H9 (cell line): Measurements from ENCODE around the gene HSPA9. TPM values are rescaled to one million over a fixed set of nuclear protein-coding genes. Genes with fewer than 3 reads are reported as not detected.
A peak's percentile ranks its signal among the peaks of the same experiment; 100 is the strongest.

Experiments
- DNase-seq: peaks from one replicate; pipeline ENCODE4 v3.0.0-alpha.2; 2017
- H2AFZ ChIP-seq: one replicate; pipeline ENCODE4 v1.6.1; 2013; ENCODE audit warnings: mild to moderate bottlenecking, low read length, control low read depth, moderate library complexity
- H2AK5ac ChIP-seq: 2 replicates; pipeline ENCODE4 v1.6.1; 2013; ENCODE audit warnings: low read length, control low read depth, mixed read lengths; ENCODE audit not compliant: insufficient read length
- H2BK120ac ChIP-seq: one replicate; pipeline ENCODE4 v1.6.1; 2013; ENCODE audit warnings: low read depth, mild to moderate bottlenecking, low read length, control low read depth, inconsistent platforms; ENCODE audit not compliant: poor library complexity, severe bottlenecking
- H2BK12ac ChIP-seq: 2 replicates; pipeline ENCODE4 v1.6.1; 2013; ENCODE audit warnings: low read length, control low read depth, mixed read lengths, low read depth; ENCODE audit not compliant: insufficient read length
- H2BK15ac ChIP-seq: 2 replicates; pipeline ENCODE4 v1.6.1; 2013; ENCODE audit warnings: low read depth, low read length, control low read depth
- H2BK20ac ChIP-seq: one replicate; pipeline ENCODE4 v1.6.1; 2013; ENCODE audit warnings: low read depth, mild to moderate bottlenecking, low read length, control low read depth, inconsistent platforms; ENCODE audit not compliant: poor library complexity, severe bottlenecking
- H2BK5ac ChIP-seq: 2 replicates; pipeline ENCODE4 v1.6.1; 2013; ENCODE audit warnings: low read length, control low read depth, mixed read lengths; ENCODE audit not compliant: insufficient read length
- H3K14ac ChIP-seq: 2 replicates; pipeline ENCODE4 v1.6.1; 2013; ENCODE audit warnings: low read length, control low read depth; ENCODE audit not compliant: insufficient read depth
- H3K18ac ChIP-seq: 2 replicates; pipeline ENCODE4 v1.6.1; 2013; ENCODE audit warnings: low read depth, mild to moderate bottlenecking, mixed read lengths, low read length, control low read depth; ENCODE audit not compliant: insufficient read length
- H3K23ac ChIP-seq: 2 replicates; pipeline ENCODE4 v1.6.1; 2013; ENCODE audit warnings: low read length, control low read depth, mixed read lengths, low read depth; ENCODE audit not compliant: insufficient read length
- H3K23me2 ChIP-seq: 2 replicates; pipeline ENCODE4 v1.6.1; 2013; ENCODE audit warnings: low read depth, mild to moderate bottlenecking, mixed read lengths, low read length, control low read depth; ENCODE audit not compliant: insufficient read length, poor library complexity, severe bottlenecking
- H3K27ac ChIP-seq: 2 replicates; pipeline ENCODE4 v1.5.1; 2013; ENCODE audit warnings: low read length, control low read depth, mixed read lengths, low read depth; ENCODE audit not compliant: insufficient read length
- H3K27me3 ChIP-seq: 2 replicates; pipeline ENCODE4 v1.6.1; 2013; ENCODE audit warnings: low read length, control low read depth, inconsistent platforms; ENCODE audit not compliant: insufficient read depth
- H3K4ac ChIP-seq: 2 replicates; pipeline ENCODE4 v1.6.1; 2013; ENCODE audit warnings: low read depth, mild to moderate bottlenecking, control low read depth, inconsistent platforms, low read length, moderate library complexity
- H3K4me1 ChIP-seq: 2 replicates; pipeline ENCODE4 v1.6.1; 2013; ENCODE audit warnings: low read length, control low read depth, inconsistent platforms; ENCODE audit not compliant: insufficient read depth
- H3K4me2 ChIP-seq: 2 replicates; pipeline ENCODE4 v1.6.1; 2013; ENCODE audit warnings: low read length, control low read depth, mixed read lengths; ENCODE audit not compliant: insufficient read length, insufficient read depth
- H3K56ac ChIP-seq: 2 replicates; pipeline ENCODE4 v1.6.1; 2013; ENCODE audit warnings: low read depth, mild to moderate bottlenecking, mixed read lengths, low read length, control low read depth; ENCODE audit not compliant: insufficient read length
- H3K79me1 ChIP-seq: 2 replicates; pipeline ENCODE4 v1.6.1; 2013; ENCODE audit warnings: low read depth, mild to moderate bottlenecking, moderate library complexity, low read length, control low read depth, inconsistent platforms; ENCODE audit not compliant: insufficient read depth, poor library complexity, severe bottlenecking
- H3K79me2 ChIP-seq: 2 replicates; pipeline ENCODE4 v1.6.1; 2013; ENCODE audit warnings: low read length, control low read depth, inconsistent platforms; ENCODE audit not compliant: insufficient read depth
- H3K9ac ChIP-seq: 2 replicates; pipeline ENCODE4 v1.6.1; 2013; ENCODE audit warnings: low read length, control low read depth, mixed read lengths; ENCODE audit not compliant: insufficient read length; ENCODE audit errors: extremely low read depth
- H3K9me3 ChIP-seq: one replicate; pipeline ENCODE4 v1.6.1; 2013; ENCODE audit warnings: low read depth, low read length, inconsistent platforms; ENCODE audit not compliant: control insufficient read depth
- H3T11ph ChIP-seq: one replicate; pipeline ENCODE4 v1.6.1; 2013; ENCODE audit warnings: mild to moderate bottlenecking, low read length, control low read depth, inconsistent platforms
- H4K20me1 ChIP-seq: one replicate; pipeline ENCODE4 v1.6.1; 2013; ENCODE audit not compliant: control insufficient read depth, insufficient read length, insufficient read depth
- H4K5ac ChIP-seq: 2 replicates; pipeline ENCODE4 v1.6.1; 2013; ENCODE audit warnings: low read depth, mild to moderate bottlenecking, mixed read lengths, low read length, control low read depth; ENCODE audit not compliant: insufficient read length
- H4K8ac ChIP-seq: replicated peaks from 2 replicates; pipeline ENCODE4 v1.6.1; 2013; ENCODE audit warnings: low read length, control low read depth, mixed read lengths, low read depth; ENCODE audit not compliant: insufficient read length
- H4K91ac ChIP-seq: 2 replicates; pipeline ENCODE4 v1.6.1; 2013; ENCODE audit warnings: low read depth, mild to moderate bottlenecking, moderate library complexity, mixed read lengths, low read length, control low read depth; ENCODE audit not compliant: insufficient read length
- H3K27ac Mint-ChIP-seq, 3 experiments: 2 replicates in 2 of 3; 3 replicates in 1 of 3; pipeline ENCODE4 v1.8.0; 2020 to 2021; ENCODE audit warnings: mixed read lengths in 3 of 3, mild to moderate bottlenecking in 1 of 3, moderate library complexity in 1 of 3
- H3K27me3 Mint-ChIP-seq: 2 replicates; pipeline ENCODE4 v1.8.0; 2021; ENCODE audit warnings: low read depth, mild to moderate bottlenecking, moderate library complexity, mixed read lengths
- H3K36me3 Mint-ChIP-seq, 3 experiments: 2 replicates in 2 of 3; 3 replicates in 1 of 3; pipeline ENCODE4 v1.8.0; 2020 to 2021; ENCODE audit warnings: low read depth in 3 of 3, mixed read lengths in 3 of 3; ENCODE audit not compliant: insufficient read depth in 1 of 3
- H3K4me1 Mint-ChIP-seq, 2 experiments: 2 replicates each; pipeline ENCODE4 v1.8.0; 2020; ENCODE audit warnings: mixed read lengths in 2 of 2
- H3K4me3 Mint-ChIP-seq, 2 experiments: 2 replicates in 1 of 2; 3 replicates in 1 of 2; pipeline ENCODE4 v1.8.0; 2020 to 2021; ENCODE audit warnings: mild to moderate bottlenecking in 2 of 2, mixed read lengths in 2 of 2, moderate library complexity in 1 of 2
- H3K9me3 Mint-ChIP-seq, 2 experiments: 2 replicates in 1 of 2; 3 replicates in 1 of 2; pipeline ENCODE4 v1.8.0; 2020; ENCODE audit warnings: mild to moderate bottlenecking in 2 of 2, mixed read lengths in 2 of 2, moderate library complexity in 1 of 2
- WGBS: extraction: QIAGEN DNeasy Blood & Tissue Kit; methylation state at CpG from one replicate; pipeline ENCODE4 v1.1.7; 2013; ENCODE audit warnings: missing lambda C conversion rate, low lambda C conversion rate, mixed read lengths; ENCODE audit not compliant: insufficient read length; ENCODE audit errors: extremely low coverage; 5-methylcytosine and 5-hydroxymethylcytosine counted together
- total RNA-seq: library from RNA; stranded (reverse); gene quantifications from 2 replicates; pipeline ENCODE4 v1.2.1, GENCODE V29; 2021
- TF ChIP-seq, protein P1 (sequence below): fragments of 200-600 bp; sonication (generic); conservative IDR thresholded peaks from 3 replicates; pipeline ENCODE4 v1.8.0; 2021; ENCODE audit warnings: antibody characterized with exemption, mild to moderate bottlenecking

The HSPA9 gene
- total RNA-seq, 1 experiment from 2014 or later, result 397 TPM

DNA sequence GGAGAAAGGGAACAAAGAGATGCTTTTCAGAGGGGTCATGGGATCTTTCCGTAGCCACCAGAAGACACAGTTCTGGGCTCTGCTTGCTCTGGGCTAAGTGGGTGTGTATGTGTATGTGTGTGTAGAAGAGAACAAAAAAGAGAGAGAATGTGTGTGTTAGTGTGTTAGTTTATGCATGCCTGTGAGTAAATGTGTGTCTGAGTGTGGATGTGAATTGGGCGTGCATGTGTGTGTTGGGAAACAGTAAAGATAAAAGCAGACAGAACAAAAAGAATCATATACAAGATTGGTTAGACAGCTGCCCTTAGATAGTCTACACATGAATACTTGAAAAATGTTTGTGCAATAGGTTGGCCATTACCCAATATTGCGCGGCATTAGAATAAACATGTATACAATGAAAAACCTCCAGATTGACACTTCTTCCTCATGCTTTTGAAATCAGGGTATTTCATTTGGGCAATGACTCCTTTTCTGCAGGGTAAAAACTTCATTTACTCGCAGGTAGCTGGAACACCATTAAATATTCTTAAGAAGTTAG, 36.5 kb upstream of the HSPA9 start:
- Histone ChIP-seq H2BK12ac (no peak overlapping the region), H3K23ac (no peak overlapping the region)
- no peaks in the 10 kb centered on the region for H3K27me3 Mint-ChIP-seq

More for the DNA sequence above, 36.5 kb upstream of the HSPA9 start:
- H2BK5ac ChIP-seq, result no peak overlapping the region
- no peaks in the 10 kb centered on the region for H4K20me1 ChIP-seq
- peak overlapping the region; percentile 33 for H3K9ac ChIP-seq
- TF ChIP-seq, protein P1, sequence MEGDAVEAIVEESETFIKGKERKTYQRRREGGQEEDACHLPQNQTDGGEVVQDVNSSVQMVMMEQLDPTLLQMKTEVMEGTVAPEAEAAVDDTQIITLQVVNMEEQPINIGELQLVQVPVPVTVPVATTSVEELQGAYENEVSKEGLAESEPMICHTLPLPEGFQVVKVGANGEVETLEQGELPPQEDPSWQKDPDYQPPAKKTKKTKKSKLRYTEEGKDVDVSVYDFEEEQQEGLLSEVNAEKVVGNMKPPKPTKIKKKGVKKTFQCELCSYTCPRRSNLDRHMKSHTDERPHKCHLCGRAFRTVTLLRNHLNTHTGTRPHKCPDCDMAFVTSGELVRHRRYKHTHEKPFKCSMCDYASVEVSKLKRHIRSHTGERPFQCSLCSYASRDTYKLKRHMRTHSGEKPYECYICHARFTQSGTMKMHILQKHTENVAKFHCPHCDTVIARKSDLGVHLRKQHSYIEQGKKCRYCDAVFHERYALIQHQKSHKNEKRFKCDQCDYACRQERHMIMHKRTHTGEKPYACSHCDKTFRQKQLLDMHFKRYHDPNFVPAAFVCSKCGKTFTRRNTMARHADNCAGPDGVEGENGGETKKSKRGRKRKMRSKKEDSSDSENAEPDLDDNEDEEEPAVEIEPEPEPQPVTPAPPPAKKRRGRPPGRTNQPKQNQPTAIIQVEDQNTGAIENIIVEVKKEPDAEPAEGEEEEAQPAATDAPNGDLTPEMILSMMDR, result no peak
- H3K9me3 ChIP-seq, result no peaks in the 10 kb centered on the region
- H2BK120ac ChIP-seq, result no peak overlapping the region
- no peak overlapping the region; a peak in 2 of 7 replicates for H3K27ac Mint-ChIP-seq
- no peak overlapping the region for H2BK20ac ChIP-seq
- no CpG with 5 or more reads among the region's 5 CpGs for WGBS
- no peak overlapping the region for H3K27ac ChIP-seq
- H3K4me2 ChIP-seq, result peak overlapping the region; percentile 83
- peaks cover 12% of the 10 kb centered on the region for H3K23me2 ChIP-seq
- H3K4me3 Mint-ChIP-seq, result peak overlapping the region; percentile 58 to 59
- H4K91ac ChIP-seq, result no peak overlapping the region
- H3K4me1 Mint-ChIP-seq, result peaks cover 20 to 22% of the 10 kb centered on the region in 2 experiments
- no peak for DNase-seq
- H2AFZ ChIP-seq, result peak overlapping the region; percentile 79
- no peak overlapping the region for H2BK15ac ChIP-seq
- no peak overlapping the region for H3K18ac ChIP-seq
- H3K14ac ChIP-seq, result no peak overlapping the region
- H3K56ac ChIP-seq, result no peak overlapping the region
- no peak overlapping the region for H3K4ac ChIP-seq
- no peaks in the 10 kb centered on the region for H3K27me3 ChIP-seq
- H4K5ac ChIP-seq, result no peak overlapping the region
- no peaks in the 10 kb centered on the region for H3K79me1 ChIP-seq
- H3K9me3 Mint-ChIP-seq, result no peaks in the 10 kb centered on the region
- no peak overlapping the region for H3T11ph ChIP-seq
- H2AK5ac ChIP-seq, result no peak overlapping the region
- H3K4me1 ChIP-seq, result peaks cover 2% of the 10 kb centered on the region; the same call in 1 of the 2 replicates
- no peaks in the 10 kb centered on the region for H3K36me3 Mint-ChIP-seq
- no peaks in the 10 kb centered on the region for H3K79me2 ChIP-seq
- no peak overlapping the region for H4K8ac ChIP-seq
